Astrocyte of the spinal cord (primary cell): ENCODE results near the gene HTR1A.

ENCODE experiments used
- DNase-seq: peaks from one replicate; pipeline ENCODE4 v3.0.0; 2011; ENCODE audit warnings: low read depth, low spot score
- H3K4me3 ChIP-seq: 2 replicates; pipeline ENCODE4 v1.5.1; 2011; ENCODE audit warnings: low read depth, mild to moderate bottlenecking, low read length, moderate library complexity
- CTCF ChIP-seq: IDR thresholded peaks from 2 replicates; pipeline ENCODE4 v1.5.1; 2012; ENCODE audit warnings: low read depth, mild to moderate bottlenecking, low read length, inconsistent platforms
- in situ Hi-C: cut with HindIII; loops from 2 replicates; pipeline ENCODE4 v1.10.0; 2017; ENCODE audit warnings: low sequenced_read_pairs

Gene HTR1A

GRCh38 chr5:63916786-63917185, 45.5 kb downstream of the HTR1A start:
- in situ Hi-C loops = no loop called here
- no peak for TF ChIP-seq CTCF
- peak; percentile 24 for DNase-seq
- H3K4me3 ChIP-seq = no peak overlapping the region

GRCh38 chr5:63911871-63912270, 50.4 kb downstream of the HTR1A start:
- no peak overlapping the region for H3K4me3 ChIP-seq
- in situ Hi-C loops = no loop called here
- no peak for DNase-seq
- no peak for TF ChIP-seq CTCF
